ENCODE data around the gene VPS37B. TPM values are rescaled to one million over a fixed set of nuclear protein-coding genes. Genes with fewer than 3 reads are reported as not detected.

VPS37B gene
- total RNA-seq, 1 experiment from 2014 or later, result 28.9 TPM

GRCh38 chr12:122866379-122866778 lies 29.5 kb downstream of the VPS37B start:
- no peak for DNase-seq (ENCODE audit: low read depth)

GRCh38 chr12:122865268-122866231 lies 30.4 kb downstream of the VPS37B start:
- no peak for DNase-seq (ENCODE audit: low read depth)

GRCh38 chr12:122864894-122865253 lies 31.1 kb downstream of the VPS37B start:
- no peak for DNase-seq (ENCODE audit: low read depth)

- DNase-seq (ENCODE audit: low read depth), result no peak
Measured at GRCh38 chr12:122862872-122863701, 32.8 kb downstream of the VPS37B start.

GRCh38 chr12:122862110-122862634 lies 33.8 kb downstream of the VPS37B start:
- no peak for DNase-seq (ENCODE audit: low read depth)

GRCh38 chr12:122861587-122861970 lies 34.3 kb downstream of the VPS37B start:
- no peak for DNase-seq (ENCODE audit: low read depth)

- DNase-seq (ENCODE audit: low read depth), result no peak
Measured at GRCh38 chr12:122860854-122861586, 34.9 kb downstream of the VPS37B start.

GRCh38 chr12:122860040-122860853 lies 35.7 kb downstream of the VPS37B start:
- DNase-seq (ENCODE audit: low read depth), result peak; percentile 70

- no peak for DNase-seq (ENCODE audit: low read depth)
Measured at GRCh38 chr12:122859303-122860039, 36.5 kb downstream of the VPS37B start.

- no peak for DNase-seq (ENCODE audit: low read depth)
Measured at GRCh38 chr12:122858591-122859302, 37.2 kb downstream of the VPS37B start.

- no peak for DNase-seq (ENCODE audit: low read depth)
Measured at GRCh38 chr12:122858171-122858570, 37.8 kb downstream of the VPS37B start.

- no peak for DNase-seq (ENCODE audit: low read depth)
Measured at GRCh38 chr12:122856999-122857671, 38.8 kb downstream of the VPS37B start.

GRCh38 chr12:122855928-122856831 lies 39.7 kb downstream of the VPS37B start:
- DNase-seq (ENCODE audit: low read depth), result no peak

- DNase-seq (ENCODE audit: low read depth), result no peak
Measured at GRCh38 chr12:122855071-122855829, 40.7 kb downstream of the VPS37B start.

- DNase-seq (ENCODE audit: low read depth), result no peak
Measured at GRCh38 chr12:122854554-122854953, 41.4 kb downstream of the VPS37B start.

GRCh38 chr12:122853582-122854245 lies 42.2 kb downstream of the VPS37B start:
- DNase-seq (ENCODE audit: low read depth), result no peak

Measured in M059J (cell line).